Globus pallidus (tissue), 1 donor: ENCODE measurements around the gene MINDY4.

Source experiments
- DNase-seq: peaks from one replicate; pipeline ENCODE4 v3.0.0-alpha.2; 2015; ENCODE audit warnings: low spot score

MINDY4 gene

GRCh38 chr7:30775992-30776391 lies 4.8 kb downstream of the MINDY4 start:
- DNase-seq, result no peak

DNA sequence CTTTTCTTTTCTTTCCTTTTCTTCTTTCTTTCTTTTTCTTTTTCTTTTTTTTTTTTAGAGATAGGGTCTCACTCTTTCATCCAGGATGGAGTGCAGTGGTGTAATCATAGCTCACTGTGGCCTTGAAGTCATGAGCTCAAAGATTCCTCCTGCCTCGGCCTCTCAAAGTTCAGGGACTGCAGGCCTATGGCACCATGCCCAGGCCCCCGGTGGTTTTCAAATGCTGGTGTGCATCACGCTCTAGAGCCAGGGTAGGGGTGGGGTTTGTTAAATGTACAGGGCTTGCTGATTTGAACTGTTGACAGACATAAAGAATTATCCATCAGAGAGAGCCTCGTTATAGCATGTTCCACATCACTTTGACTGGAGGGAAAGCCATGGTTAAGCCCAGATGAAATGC lies 5.8 kb downstream of the MINDY4 start:
- DNase-seq, result no peak

- no peak for DNase-seq
Observed at GRCh38 chr7:30778255-30779025, 7.2 kb downstream of the MINDY4 start.

- DNase-seq, result no peak
Observed at GRCh38 chr7:30779574-30779973, 8.4 kb downstream of the MINDY4 start.

GRCh38 chr7:30780941-30781340 lies 9.7 kb downstream of the MINDY4 start:
- DNase-seq, result no peak

GRCh38 chr7:30782690-30783089 lies 11.5 kb downstream of the MINDY4 start:
- DNase-seq, result no peak

DNA sequence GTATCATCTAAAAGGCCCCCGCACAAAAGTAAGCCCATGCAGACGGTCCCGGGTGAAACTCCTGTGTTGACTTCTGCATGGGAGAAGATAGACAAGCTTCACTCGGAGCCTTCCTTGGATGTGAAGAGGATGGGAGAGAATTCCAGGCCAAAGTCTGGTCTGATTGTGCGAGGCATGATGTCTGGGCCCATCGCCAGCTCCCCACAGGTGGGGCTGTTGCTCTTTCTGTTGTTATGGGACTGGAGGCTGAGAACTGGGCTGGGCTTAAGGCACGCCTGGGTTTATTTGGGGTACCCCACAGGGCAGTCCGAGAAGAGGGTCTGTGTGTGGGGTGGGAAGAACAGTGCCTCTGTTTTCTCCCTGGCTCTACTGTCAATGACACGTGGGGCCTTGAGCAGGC lies 14.6 kb downstream of the MINDY4 start:
- DNase-seq, result no peak

- no peak for DNase-seq
Observed at GRCh38 chr7:30787486-30787885, 16.3 kb downstream of the MINDY4 start.

DNA sequence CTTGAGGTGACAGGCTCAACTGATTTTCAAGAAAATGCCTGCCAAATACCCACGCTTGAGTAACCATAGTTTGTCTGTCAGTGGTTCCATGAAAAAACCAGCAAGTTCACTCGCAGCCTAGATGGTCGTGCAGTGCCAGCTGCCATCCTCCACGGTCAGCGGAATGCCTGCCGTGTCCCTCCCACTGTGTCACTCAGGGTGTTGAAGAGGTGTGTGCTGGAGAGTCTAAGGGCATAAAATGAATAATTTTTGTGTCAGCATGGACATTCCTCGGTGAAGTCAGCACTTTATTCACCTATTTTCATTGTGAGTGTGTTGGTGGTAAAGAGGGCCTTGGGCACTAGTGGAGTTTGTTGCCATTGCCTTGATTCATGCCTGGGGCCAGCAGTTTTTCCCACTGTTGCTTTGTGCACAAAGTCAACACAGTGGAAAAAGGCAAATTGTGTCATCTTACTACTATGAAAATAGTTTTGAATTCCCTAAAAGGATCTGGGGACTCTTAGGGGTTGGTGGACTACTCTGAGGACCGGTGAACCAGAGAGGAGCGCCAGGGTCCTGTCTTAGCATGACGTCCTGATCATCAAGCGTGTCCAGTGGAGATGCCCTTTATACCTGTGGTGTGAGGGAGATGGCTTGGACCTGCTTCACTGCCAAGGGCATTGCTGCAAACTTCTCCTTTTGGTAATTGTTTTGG lies 17.6 kb downstream of the MINDY4 start:
- DNase-seq, result no peak

GRCh38 chr7:30789334-30789711 lies 18.1 kb downstream of the MINDY4 start:
- no peak for DNase-seq

DNA sequence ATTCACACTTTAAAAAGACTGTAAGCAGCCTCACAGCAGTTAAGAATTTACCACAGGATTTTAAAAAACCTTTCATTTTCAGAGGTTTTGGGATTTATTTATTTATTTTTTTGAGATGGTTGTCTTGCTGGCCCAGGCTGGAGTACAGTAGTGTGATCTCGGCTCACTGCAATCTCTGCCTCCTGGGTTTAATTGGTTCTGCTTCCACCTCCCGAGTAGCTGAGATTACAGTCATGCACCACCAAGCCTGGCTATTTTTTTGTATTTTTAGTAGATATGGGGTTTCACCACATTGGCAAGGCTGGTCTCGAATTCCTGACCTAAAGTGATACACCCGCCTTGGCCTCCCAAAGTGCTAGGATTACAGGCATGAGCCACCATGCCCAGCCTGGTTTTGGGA lies 19.1 kb downstream of the MINDY4 start:
- no peak for DNase-seq

GRCh38 chr7:30791114-30791513 lies 19.9 kb downstream of the MINDY4 start:
- no peak for DNase-seq

GRCh38 chr7:30795161-30795948 lies 24.1 kb downstream of the MINDY4 start:
- no peak for DNase-seq

DNA sequence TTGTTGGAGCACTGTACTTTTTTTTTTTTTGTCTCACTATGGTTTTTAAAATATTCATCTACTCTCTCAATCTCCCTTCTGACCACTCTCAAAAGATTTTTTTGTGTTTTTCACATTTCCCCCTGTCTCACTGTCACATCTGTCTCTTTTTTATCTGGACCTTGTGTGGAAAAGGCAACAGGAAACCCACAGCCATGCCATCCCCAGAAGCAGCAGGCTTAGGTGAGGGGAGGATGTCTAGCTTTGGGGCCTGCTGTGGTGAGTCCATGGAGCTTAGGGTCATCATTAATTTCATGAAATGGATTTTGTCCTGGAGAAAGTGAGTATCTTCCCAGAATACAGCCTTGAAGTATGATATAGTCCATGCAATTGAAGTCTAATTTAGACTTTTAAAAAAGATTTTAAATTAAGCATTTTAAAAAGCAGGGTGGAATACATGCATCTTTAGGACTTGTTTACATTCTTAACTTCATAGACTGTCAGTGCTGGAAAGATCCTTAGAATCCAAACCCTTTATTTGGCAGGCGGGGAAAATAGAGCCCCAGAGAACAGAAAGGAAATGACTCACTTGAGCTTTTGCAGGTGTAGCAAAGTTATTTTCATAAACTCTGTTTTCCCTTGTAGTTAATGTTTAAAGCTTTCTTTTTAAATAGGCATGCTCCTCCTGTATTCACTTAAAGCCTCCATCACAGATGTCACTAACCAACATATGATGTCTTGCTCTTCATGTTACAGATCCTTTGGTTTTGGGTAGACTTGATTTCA lies 25.1 kb downstream of the MINDY4 start:
- no peak for DNase-seq

DNA sequence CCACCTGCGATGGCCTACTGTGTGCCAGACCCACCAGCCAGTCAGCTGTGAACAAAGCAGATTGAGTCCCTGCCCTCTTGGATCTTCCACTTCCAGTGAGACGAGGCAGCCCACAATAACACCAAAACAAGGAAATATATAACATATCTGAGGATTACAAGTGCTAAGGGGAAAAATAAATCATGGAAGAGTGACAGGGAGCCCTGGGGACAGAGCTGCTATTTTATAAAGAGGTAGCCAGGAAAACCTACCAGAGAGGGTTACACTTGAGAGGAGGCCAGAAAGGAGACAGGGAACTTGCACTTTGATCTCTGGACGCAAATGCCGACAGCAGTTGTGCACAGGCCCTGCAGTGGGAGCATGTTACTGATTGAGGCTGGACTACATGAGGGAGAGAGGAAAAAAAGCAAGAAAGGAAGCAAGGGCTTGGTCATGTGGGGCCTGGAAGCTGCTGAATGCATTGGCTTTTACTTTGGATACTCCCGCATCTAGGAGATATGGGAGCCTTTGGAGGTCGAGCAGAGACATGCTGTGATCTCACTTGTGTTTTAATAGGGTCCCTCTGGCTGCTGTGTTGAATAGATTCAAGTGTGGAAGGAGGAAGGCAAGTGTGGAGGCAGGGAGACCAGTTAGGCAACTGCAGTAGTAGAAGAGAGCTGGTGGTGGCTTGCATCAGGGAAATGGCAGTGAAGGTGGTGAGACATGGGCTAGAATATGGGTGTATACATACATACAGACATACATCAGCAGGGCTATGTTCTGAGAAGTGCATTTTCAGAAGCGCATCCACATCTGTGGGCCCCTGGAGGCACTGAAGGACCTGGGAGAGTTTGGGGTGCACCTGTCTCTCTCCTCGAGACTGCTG lies 26.2 kb downstream of the MINDY4 start:
- DNase-seq, result no peak

DNA sequence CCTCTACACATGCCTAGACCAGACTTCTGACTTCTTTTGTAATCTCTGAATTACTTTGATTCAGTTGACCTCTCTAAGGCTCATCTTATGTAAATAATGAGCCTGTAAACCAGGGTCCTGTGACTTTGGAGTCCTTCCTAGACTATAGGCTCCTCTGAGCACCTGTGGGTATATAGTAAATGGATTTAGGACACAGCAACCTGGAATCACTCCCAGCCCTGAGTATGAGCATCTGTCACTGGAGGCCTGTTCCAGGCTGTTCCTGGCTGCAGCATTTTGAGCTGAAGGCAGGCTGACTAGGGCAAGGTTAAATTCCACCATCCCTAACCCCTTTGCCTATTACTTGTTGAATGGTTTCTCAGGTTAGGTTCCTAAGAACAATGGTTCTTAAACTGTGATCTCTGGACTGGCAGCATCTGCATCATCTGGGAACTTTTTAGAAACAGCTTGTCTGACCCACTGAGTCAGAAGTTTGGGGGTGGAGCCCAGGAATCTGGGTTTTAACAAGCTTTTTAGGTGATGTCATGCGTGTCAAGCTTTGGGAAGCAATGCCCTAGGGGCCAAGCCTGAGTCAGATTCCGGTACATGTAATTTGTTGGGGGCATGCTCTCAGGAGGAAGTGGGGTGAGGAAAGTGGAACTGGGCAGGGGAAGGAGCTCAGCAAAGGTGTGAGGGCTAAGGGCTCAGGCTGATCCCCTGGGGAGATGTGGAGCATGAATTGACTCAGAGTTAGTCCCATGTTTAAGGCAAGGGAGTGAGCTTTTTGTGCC lies 28.2 kb downstream of the MINDY4 start:
- no peak for DNase-seq

DNA sequence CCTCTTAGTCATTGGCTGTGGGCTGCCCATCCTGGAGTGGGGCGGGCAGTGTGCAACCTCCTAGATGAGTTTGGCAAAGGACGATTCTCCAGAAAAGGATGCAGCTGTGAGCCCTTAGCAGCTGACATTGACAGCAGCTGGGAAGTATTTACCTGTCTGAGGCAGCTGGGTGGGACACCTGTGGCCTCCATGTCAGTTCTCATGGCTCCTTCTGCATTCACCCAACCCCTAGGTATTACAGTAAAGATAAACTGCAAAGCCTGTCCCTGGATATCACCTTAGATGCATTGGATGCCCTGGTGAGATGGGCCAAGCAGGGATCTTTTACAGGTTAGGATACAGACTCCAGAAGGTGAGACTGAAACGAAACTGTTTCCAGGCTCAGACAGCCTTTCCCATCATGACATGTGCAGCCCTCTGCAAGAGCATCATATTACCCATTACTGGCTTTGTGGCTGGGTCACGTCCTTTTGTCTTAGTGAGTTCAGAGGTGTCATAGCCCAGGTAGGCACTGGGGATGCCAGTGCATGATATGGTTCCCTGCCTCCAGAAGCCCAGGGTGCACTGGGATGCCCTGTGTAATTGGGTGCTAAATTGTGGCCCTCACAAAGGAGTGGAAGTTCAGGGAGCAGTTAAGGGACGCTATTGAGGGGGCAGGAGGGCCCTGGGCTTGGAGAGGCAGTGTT lies 28.9 kb downstream of the MINDY4 start:
- no peak for DNase-seq

GRCh38 chr7:30800785-30801252 lies 29.6 kb downstream of the MINDY4 start:
- peak; percentile 77 for DNase-seq

- no peak for DNase-seq
Observed at GRCh38 chr7:30802812-30803211, 31.6 kb downstream of the MINDY4 start.
